Measurements from ENCODE around the gene ARL8B. TPM values are rescaled to one million over a fixed set of nuclear protein-coding genes. Genes with fewer than 3 reads are reported as not detected.

ARL8B gene
- total RNA-seq = 34.3 and 35.7 TPM in 2 replicates

GRCh38 chr3:5122030-5122740 is at the start of gene ARL8B:
Gene ARL8B, plus strand, starts transcription at chr3:5122292. Its CDS starts 174 bp downstream, at chr3:5122466.

DNA sequence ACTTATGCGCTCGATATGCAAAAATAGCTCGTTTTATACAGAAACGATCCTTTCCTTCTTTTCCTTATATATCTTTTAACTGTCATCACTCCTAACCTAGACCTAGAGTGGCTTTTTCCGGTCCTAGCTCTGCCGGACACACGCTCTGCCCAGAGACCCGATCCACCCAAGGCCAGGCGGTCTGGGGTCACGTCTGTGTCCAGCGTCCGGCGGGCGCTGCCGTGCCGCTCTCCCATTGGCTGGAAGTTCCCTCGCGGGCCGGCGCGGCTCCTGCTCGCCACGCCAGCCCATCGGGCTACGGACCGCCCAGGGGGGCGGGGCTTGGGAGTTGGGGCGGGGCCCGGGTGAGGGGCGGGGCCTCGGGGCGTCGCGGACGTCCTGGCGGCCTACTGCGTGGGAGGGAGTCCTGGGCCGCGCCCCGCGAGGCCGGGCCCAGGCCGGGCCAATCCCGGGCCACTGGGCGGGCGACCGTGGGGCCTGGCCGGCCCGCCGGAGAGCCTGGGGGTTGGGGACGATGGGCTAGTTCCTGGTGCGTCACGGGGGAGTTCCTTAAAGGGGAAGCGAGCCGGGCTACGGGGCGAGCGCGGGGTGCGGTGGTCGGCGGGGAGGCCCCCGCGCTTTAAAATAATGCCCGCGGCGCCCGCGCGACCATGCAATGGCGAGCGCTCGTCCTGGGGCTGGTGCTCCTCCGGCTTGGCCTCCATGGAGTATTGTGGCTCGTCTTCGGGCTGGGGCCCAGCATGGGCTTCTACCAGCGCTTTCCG is 65.2 kb downstream of the ARL8B start, which contains the start of gene EDEM1:
Gene EDEM1 (plus strand): TSS at position 552 of the 764 bp plus-strand sequence. CDS start 99 bp downstream, at position 651.

Other genes with a start within 250 kb of the ARL8B start
- gene BHLHE40, start 142.9 kb upstream of the ARL8B start, total RNA-seq = 13.3 and 14.5 TPM in 2 replicates
- 38.4 and 54.6 TPM in 2 replicates for gene EDEM1, start 65.4 kb downstream of the ARL8B start, total RNA-seq

All from cardiac ventricle fibroblast (primary cell).